ENCODE data around the gene PEAK1.
"Not testable (repeated sequence)": the region's sequence is repeated elsewhere in the genome, so short reads cannot be mapped to it uniquely, and the experiment has no call there.

PEAK1 gene

DNA sequence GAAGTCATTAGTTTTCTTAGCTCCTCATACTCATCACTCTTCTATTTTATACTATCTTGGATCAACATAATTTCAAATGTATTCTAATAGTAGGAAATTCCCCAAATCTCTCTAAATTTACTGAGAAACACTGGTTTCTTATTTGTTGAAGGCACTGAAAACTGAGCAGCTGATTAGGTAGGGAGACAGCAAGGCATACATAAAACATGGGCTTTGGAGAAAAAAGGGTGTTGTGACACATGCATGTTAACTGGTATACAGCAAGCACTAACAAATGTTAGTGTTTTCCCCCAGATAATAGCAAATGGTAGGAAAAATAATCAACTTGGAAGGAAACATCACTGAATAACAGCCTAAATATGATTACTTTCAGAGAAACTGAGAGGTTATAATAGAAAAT lies 223.5 kb downstream of the PEAK1 start:
- Histone ChIP-seq H3K36me3 (ENCODE audit: insufficient read depth, low read depth, low read length) (peaks cover 5% of the 10 kb centered on the region), H3K27me3 (ENCODE audit: insufficient read depth, low read length) (no peaks in the 10 kb centered on the region), H3K4me3 (ENCODE audit: low read length) (no peak overlapping the region), H3K9me3 (ENCODE audit: insufficient read depth, low read depth, low read length) (no peaks in the 10 kb centered on the region), H3K9ac (ENCODE audit: low read depth, low read length) (no peak overlapping the region), H3K27ac (ENCODE audit: low read length) (no peak overlapping the region), H3K4me1 (ENCODE audit: insufficient read depth, low read length) (no peaks in the 10 kb centered on the region)

- Histone ChIP-seq H3K9me3 (ENCODE audit: insufficient read depth, low read depth, low read length) (no peaks in the 10 kb centered on the region), H3K36me3 (ENCODE audit: insufficient read depth, low read depth, low read length) (peaks cover 5% of the 10 kb centered on the region), H3K27ac (ENCODE audit: low read length) (no peak overlapping the region), H3K9ac (ENCODE audit: low read depth, low read length) (no peak overlapping the region), H3K4me3 (ENCODE audit: low read length) (no peak overlapping the region), H3K4me1 (ENCODE audit: insufficient read depth, low read length) (no peaks in the 10 kb centered on the region), H3K27me3 (ENCODE audit: insufficient read depth, low read length) (no peaks in the 10 kb centered on the region)
Observed at GRCh38 chr15:77195586-77195985, 224.3 kb downstream of the PEAK1 start.

DNA sequence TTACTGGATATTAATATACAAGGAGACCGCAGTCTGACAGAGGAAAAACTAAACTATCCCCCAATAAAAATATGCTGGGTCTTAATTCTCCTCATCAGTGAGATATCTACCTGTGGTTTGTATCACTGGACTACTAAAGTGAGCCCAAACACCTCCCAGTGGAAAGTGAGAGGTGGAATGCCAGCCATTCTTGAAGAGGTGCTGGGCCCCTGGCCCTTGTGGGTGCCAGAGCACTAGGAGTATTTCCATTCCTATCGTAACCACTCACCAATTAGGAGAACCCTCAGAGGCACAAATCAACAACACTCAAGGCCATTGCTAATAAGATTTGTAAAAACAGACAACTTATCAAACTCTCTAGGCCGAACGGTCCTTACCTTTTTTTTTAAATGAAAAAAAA lies 227.5 kb downstream of the PEAK1 start:
- no peak overlapping the region for H3K27ac ChIP-seq (ENCODE audit: low read length)
- H3K4me3 ChIP-seq (ENCODE audit: low read length), result no peak overlapping the region
- H3K9me3 ChIP-seq (ENCODE audit: insufficient read depth, low read depth, low read length), result no peaks in the 10 kb centered on the region
- no peak overlapping the region for H3K9ac ChIP-seq (ENCODE audit: low read depth, low read length)
- H3K36me3 ChIP-seq (ENCODE audit: insufficient read depth, low read depth, low read length), result no peaks in the 10 kb centered on the region; the same call in 1 of the 2 replicates
- H3K4me1 ChIP-seq (ENCODE audit: insufficient read depth, low read length), result no peaks in the 10 kb centered on the region; the same call in 1 of the 2 replicates
- no peaks in the 10 kb centered on the region for H3K27me3 ChIP-seq (ENCODE audit: insufficient read depth, low read length)

DNA sequence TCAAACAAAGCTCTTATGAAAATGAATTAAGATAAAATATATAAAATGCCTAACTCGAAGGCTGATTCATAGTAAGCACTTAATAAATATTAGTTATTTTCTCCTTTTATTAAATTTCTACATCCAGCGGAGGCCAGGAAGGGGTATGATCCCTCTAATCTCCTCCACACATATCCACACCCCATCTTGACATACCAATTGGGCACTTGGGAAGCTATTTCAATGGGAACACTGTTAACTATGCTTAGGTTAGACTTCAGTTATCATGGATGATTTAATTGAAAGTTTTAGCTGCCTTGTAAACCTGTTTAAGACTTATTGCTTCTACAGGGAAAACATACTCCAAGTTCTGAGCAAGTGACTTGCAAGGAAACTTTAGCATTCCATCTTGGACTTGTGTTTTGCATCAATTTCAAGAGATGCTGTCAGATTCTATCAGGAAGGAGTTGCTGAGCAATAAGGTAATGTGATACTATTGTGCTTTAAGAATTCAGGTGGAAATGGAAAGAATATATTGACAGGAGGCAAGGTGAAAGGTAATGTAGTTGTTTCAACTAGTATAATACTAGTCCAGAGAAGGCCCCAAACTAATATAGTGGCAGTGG lies 228.6 kb downstream of the PEAK1 start:
- H3K36me3 ChIP-seq (ENCODE audit: insufficient read depth, low read depth, low read length), result no peaks in the 10 kb centered on the region; the same call in 1 of the 2 replicates
- H3K27me3 ChIP-seq (ENCODE audit: insufficient read depth, low read length), result no peaks in the 10 kb centered on the region
- H3K9me3 ChIP-seq (ENCODE audit: insufficient read depth, low read depth, low read length), result no peaks in the 10 kb centered on the region
- no peak overlapping the region for H3K9ac ChIP-seq (ENCODE audit: low read depth, low read length)
- H3K27ac ChIP-seq (ENCODE audit: low read length), result no peak overlapping the region
- H3K4me3 ChIP-seq (ENCODE audit: low read length), result no peak overlapping the region
- no peaks in the 10 kb centered on the region; the same call in 1 of the 2 replicates for H3K4me1 ChIP-seq (ENCODE audit: insufficient read depth, low read length)

DNA sequence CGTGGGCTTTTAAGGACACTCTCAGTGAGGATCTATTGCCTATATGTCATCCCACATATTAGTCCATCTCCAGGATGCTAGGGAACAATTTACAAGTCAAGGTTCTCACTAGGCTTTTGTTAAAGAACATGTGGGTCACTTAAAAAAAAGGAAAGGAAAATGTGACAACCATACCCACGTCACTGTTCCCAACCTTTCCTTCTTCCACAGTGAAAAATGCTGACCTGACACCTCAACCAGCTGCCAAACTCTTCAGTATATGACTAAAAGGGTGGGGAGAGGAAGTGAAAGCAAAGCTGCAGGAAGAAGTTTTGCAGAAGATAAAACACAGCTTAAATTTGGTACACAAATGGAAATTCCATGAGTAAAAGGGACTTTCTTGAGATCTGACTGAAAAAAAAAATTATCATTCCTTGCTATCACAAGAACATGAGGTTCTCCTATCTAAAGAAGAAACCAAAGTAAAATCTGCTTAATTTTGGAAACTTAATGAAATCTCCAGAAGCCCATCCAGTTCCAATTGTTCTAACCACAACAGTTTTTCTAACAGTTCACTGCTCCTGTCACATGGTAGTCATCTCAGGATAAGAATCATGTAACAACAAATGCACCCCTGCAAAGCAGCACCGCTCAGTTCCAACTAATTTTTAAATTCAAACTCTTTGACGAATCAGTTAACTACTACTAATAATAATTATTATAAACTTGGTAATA lies 232.0 kb downstream of the PEAK1 start:
- Histone ChIP-seq H3K36me3 (ENCODE audit: insufficient read depth, low read depth, low read length) (no peaks in the 10 kb centered on the region), H3K9me3 (ENCODE audit: insufficient read depth, low read depth, low read length) (no peaks in the 10 kb centered on the region), H3K4me1 (ENCODE audit: insufficient read depth, low read length) (no peaks in the 10 kb centered on the region; the same call in 1 of the 2 replicates), H3K4me3 (ENCODE audit: low read length) (no peak overlapping the region), H3K27me3 (ENCODE audit: insufficient read depth, low read length) (no peaks in the 10 kb centered on the region), H3K9ac (ENCODE audit: low read depth, low read length) (no peak overlapping the region), H3K27ac (ENCODE audit: low read length) (no peak overlapping the region)

DNA sequence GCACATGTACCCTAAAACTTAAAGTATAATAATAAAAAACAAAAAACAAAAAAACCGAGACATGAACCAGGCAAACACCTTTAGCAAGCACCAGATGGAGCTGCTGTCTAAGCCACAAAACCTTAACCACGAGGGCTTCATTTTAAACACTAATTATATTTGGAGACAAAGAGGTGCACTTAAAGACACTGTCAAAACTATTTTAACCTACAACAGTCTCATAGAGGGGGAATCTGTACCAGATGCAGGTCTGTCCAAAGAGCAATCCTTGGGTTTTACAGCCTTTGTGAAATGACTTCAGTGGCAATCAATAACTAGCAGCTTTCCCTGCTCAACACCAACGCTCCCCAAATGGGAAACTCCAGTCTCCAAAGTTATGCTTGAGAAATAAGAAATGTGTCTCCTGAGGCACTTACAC lies 233.3 kb downstream of the PEAK1 start:
- Histone ChIP-seq H3K27ac (ENCODE audit: low read length) (no peak overlapping the region), H3K4me1 (ENCODE audit: insufficient read depth, low read length) (no peaks in the 10 kb centered on the region; the same call in 1 of the 2 replicates), H3K9me3 (ENCODE audit: insufficient read depth, low read depth, low read length) (no peaks in the 10 kb centered on the region), H3K9ac (ENCODE audit: low read depth, low read length) (no peak overlapping the region), H3K4me3 (ENCODE audit: low read length) (no peak overlapping the region), H3K36me3 (ENCODE audit: insufficient read depth, low read depth, low read length) (no peaks in the 10 kb centered on the region; the same call in 1 of the 2 replicates), H3K27me3 (ENCODE audit: insufficient read depth, low read length) (no peaks in the 10 kb centered on the region)

DNA sequence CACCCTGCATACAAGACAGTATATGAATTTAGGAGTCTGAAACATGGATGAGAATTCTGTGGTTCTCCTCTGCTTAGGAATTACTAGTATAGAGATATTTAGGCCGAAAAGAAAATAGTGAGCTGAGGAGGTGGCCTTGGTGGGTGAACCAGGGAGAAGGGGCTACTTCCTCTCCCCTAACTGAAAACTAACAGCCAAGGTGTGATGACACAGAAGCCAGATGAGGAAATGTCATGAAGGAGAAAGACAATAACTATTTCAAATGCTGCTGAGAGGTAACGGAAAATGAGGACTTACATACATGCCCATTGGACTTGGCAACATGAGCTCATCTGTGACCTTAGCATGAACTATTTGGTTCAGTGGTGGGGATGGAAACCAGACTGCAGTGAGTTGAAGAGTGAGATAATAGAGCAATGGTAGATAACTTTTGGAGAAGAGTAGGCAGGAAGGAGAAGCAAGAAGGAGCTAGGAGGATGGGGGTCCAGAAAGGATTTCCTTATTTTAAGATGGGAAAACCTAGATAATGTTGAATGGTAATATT lies 234.6 kb downstream of the PEAK1 start:
- no peaks in the 10 kb centered on the region for H3K9me3 ChIP-seq (ENCODE audit: insufficient read depth, low read depth, low read length)
- no peaks in the 10 kb centered on the region; the same call in 1 of the 2 replicates for H3K4me1 ChIP-seq (ENCODE audit: insufficient read depth, low read length)
- no peak overlapping the region for H3K4me3 ChIP-seq (ENCODE audit: low read length)
- no peak overlapping the region for H3K9ac ChIP-seq (ENCODE audit: low read depth, low read length)
- no peaks in the 10 kb centered on the region for H3K27me3 ChIP-seq (ENCODE audit: insufficient read depth, low read length)
- no peak overlapping the region for H3K27ac ChIP-seq (ENCODE audit: low read length)
- peaks cover 4% of the 10 kb centered on the region; the same call in 1 of the 2 replicates for H3K36me3 ChIP-seq (ENCODE audit: insufficient read depth, low read depth, low read length)

DNA sequence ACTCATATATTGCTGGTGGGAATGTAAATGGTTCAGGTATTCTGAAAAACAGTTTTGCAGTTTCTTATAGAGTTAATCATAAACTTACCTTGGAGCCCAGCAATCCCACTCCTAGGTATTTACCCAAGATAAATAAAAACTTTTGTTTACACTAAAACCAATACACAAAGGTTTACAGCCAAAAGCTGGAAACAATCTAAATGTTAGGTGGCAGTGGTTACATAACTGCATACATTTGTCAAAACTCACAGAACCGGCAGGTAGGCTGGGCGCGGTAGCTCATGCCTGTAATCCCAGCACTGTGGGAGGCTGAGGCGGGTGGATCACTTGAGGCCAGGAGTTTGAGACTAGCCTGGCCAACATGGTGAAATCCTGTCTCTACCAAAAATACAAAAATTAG lies 235.6 kb downstream of the PEAK1 start:
- H3K9ac ChIP-seq (ENCODE audit: low read depth, low read length); H3K9me3 ChIP-seq (ENCODE audit: insufficient read depth, low read depth, low read length); H3K27me3 ChIP-seq (ENCODE audit: insufficient read depth, low read length); H3K27ac ChIP-seq (ENCODE audit: low read length); H3K4me3 ChIP-seq (ENCODE audit: low read length); H3K4me1 ChIP-seq (ENCODE audit: insufficient read depth, low read length): not testable (repeated sequence)
- peaks cover 12% of the 10 kb centered on the region; the same call in 1 of the 2 replicates for H3K36me3 ChIP-seq (ENCODE audit: insufficient read depth, low read depth, low read length)

- Histone ChIP-seq H3K27ac (ENCODE audit: low read length) (no peak overlapping the region), H3K36me3 (ENCODE audit: insufficient read depth, low read depth, low read length) (peaks cover 12% of the 10 kb centered on the region; the same call in 1 of the 2 replicates), H3K4me1 (ENCODE audit: insufficient read depth, low read length) (no peaks in the 10 kb centered on the region; the same call in 1 of the 2 replicates), H3K9me3 (ENCODE audit: insufficient read depth, low read depth, low read length) (no peaks in the 10 kb centered on the region), H3K4me3 (ENCODE audit: low read length) (no peak overlapping the region), H3K9ac (ENCODE audit: low read depth, low read length) (no peak overlapping the region), H3K27me3 (ENCODE audit: insufficient read depth, low read length) (no peaks in the 10 kb centered on the region)
Observed at GRCh38 chr15:77183066-77183465, 236.8 kb downstream of the PEAK1 start.

GRCh38 chr15:77181305-77182074 lies 238.4 kb downstream of the PEAK1 start:
- Histone ChIP-seq H3K27ac (ENCODE audit: low read length) (no peak overlapping the region), H3K27me3 (ENCODE audit: insufficient read depth, low read length) (no peaks in the 10 kb centered on the region), H3K4me1 (ENCODE audit: insufficient read depth, low read length) (no peaks in the 10 kb centered on the region; the same call in 1 of the 2 replicates), H3K9me3 (ENCODE audit: insufficient read depth, low read depth, low read length) (no peaks in the 10 kb centered on the region), H3K36me3 (ENCODE audit: insufficient read depth, low read depth, low read length) (peaks cover 12% of the 10 kb centered on the region; the same call in 1 of the 2 replicates), H3K4me3 (ENCODE audit: low read length) (no peak overlapping the region), H3K9ac (ENCODE audit: low read depth, low read length) (no peak overlapping the region)

DNA sequence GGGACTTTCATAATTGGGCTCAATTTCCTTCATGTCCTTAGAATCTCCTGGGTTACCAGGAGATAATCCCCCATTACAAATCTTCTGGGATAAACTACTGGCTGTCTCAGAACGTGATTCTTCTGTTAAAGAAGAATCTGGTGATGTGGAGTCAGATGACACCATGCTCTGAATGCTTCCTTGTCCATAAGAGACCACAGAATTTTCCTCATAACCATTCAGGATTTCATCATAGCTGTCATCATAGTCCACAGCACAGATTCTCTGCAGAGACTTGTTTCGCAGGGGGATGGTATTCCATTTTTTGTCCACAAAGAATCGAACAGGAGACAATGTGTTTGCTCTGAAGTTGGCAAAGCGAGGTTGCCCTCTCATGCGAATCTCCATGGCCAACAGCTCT lies 239.1 kb downstream of the PEAK1 start:
- Histone ChIP-seq H3K27me3 (ENCODE audit: insufficient read depth, low read length) (no peaks in the 10 kb centered on the region), H3K4me1 (ENCODE audit: insufficient read depth, low read length) (no peaks in the 10 kb centered on the region; the same call in 1 of the 2 replicates), H3K9me3 (ENCODE audit: insufficient read depth, low read depth, low read length) (no peaks in the 10 kb centered on the region), H3K36me3 (ENCODE audit: insufficient read depth, low read depth, low read length) (peaks cover 12% of the 10 kb centered on the region; the same call in 1 of the 2 replicates), H3K9ac (ENCODE audit: low read depth, low read length) (no peak overlapping the region), H3K27ac (ENCODE audit: low read length) (no peak overlapping the region), H3K4me3 (ENCODE audit: low read length) (no peak overlapping the region)
